ENCODE data around the gene BCAP29. TPM values are rescaled to one million over a fixed set of nuclear protein-coding genes. Genes with fewer than 3 reads are reported as not detected.

The BCAP29 gene
- total RNA-seq, 1 donor from 2014 or later: 25.0 TPM

DNA sequence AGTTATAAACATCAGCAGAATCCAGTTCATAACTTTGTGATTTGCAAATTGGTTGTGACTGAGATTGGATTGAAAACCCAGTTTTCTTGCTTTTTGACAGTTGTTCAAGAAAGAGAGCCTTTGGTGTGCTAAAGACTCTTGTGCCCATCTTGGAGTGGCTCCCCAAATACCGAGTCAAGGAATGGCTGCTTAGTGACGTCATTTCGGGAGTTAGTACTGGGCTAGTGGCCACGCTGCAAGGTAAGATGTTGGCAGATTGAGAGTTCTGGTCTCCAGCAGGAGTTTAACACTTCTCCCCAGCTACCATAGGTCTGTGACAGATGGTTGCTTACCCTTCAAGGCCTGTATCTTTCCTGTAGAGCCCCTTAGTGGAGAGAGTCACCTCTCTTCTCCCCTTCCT lies 83.2 kb downstream of the BCAP29 start:
- peaks cover 27% of the 10 kb centered on the region for H3K27me3 ChIP-seq (ENCODE audit: control insufficient read depth, insufficient read depth, low read length)
- no peak for DNase-seq (ENCODE audit: low read depth)
- no peaks in the 10 kb centered on the region for H3K36me3 ChIP-seq (ENCODE audit: control insufficient read depth, insufficient read depth, low read length)
- H3K4me3 ChIP-seq (ENCODE audit: low read depth, low read length): no peak overlapping the region
- TF ChIP-seq, protein P1, sequence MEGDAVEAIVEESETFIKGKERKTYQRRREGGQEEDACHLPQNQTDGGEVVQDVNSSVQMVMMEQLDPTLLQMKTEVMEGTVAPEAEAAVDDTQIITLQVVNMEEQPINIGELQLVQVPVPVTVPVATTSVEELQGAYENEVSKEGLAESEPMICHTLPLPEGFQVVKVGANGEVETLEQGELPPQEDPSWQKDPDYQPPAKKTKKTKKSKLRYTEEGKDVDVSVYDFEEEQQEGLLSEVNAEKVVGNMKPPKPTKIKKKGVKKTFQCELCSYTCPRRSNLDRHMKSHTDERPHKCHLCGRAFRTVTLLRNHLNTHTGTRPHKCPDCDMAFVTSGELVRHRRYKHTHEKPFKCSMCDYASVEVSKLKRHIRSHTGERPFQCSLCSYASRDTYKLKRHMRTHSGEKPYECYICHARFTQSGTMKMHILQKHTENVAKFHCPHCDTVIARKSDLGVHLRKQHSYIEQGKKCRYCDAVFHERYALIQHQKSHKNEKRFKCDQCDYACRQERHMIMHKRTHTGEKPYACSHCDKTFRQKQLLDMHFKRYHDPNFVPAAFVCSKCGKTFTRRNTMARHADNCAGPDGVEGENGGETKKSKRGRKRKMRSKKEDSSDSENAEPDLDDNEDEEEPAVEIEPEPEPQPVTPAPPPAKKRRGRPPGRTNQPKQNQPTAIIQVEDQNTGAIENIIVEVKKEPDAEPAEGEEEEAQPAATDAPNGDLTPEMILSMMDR (IDR thresholded peaks at IDR 0.05; ENCODE audit: insufficient read depth, low read length, severe bottlenecking): no peak
- no peak for FAIRE-seq

DNA sequence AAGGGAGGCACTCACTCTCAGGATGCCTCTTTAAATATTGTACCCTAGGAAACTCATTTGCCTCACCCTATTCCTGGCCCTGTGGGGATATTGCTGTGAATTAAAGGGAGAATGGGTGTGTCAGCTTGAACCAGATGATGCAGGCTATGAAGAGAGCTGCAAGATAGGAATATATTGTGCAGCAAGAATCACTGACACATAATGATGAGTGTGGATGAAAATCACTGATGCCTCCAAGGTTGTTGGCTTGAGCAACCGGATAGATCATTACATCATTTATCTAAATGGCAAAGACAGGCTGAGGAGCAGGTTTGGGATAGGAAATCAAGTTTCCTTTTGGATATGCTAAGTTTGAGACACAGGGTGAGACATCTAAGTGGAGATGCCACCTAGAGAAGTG lies 86.7 kb downstream of the BCAP29 start:
- TF ChIP-seq, protein P1 (IDR thresholded peaks at IDR 0.05; ENCODE audit: insufficient read depth, low read length, severe bottlenecking): no peak
- no peak for FAIRE-seq
- H3K36me3 ChIP-seq (ENCODE audit: control insufficient read depth, insufficient read depth, low read length): no peaks in the 10 kb centered on the region
- DNase-seq (ENCODE audit: low read depth): peak; percentile 18
- H3K4me3 ChIP-seq (ENCODE audit: low read depth, low read length): no peak overlapping the region
- H3K27me3 ChIP-seq (ENCODE audit: control insufficient read depth, insufficient read depth, low read length): peaks cover 8% of the 10 kb centered on the region

DNA sequence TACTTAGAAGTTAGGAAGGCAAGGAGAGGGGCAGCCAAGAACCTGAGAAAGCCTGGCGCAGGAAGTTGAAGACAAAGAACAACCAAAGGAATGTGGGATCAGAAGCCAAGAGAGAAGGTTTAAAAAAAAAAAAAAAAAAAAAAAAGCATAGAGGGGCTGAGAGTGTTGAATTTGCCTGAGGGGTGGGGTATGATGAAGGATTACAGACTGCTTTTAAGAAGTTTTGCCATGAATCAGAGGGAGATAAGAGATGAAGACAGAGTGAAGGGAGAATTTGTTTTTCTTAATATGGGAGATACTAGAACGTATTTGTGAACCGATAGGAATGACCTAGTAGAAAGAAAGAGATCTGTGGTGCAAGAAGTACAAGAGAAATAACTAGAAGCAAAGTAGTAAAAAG lies 87.3 kb downstream of the BCAP29 start:
- Histone ChIP-seq H3K4me3 (ENCODE audit: low read depth, low read length) (no peak overlapping the region), H3K27me3 (ENCODE audit: control insufficient read depth, insufficient read depth, low read length) (peaks cover 6% of the 10 kb centered on the region), H3K36me3 (ENCODE audit: control insufficient read depth, insufficient read depth, low read length) (no peaks in the 10 kb centered on the region)
- TF ChIP-seq, protein P1 (IDR thresholded peaks at IDR 0.05; ENCODE audit: insufficient read depth, low read length, severe bottlenecking): no peak
- DNase-seq (ENCODE audit: low read depth) (no peak), FAIRE-seq (no peak)

DNA sequence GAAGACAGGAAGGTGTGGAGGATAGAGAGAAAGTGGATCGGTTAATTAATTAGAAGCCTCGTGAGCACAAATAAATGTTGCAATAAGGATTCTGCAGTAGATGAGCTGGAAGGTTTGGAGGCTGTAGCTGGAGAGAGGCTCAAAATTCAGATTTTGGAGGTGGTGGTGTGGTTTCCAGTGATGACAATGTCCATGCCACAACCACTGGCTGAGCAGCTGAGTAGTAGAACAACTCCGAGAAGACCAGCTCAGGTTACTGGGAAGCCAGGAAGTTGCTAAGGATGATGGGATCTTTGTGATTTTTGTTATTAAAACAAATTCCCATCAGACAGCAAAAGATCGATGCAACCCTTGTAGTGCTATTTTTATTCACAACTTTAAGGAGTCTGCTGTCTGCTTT lies 88.2 kb downstream of the BCAP29 start:
- no peak for DNase-seq (ENCODE audit: low read depth)
- no peak for FAIRE-seq
- TF ChIP-seq, protein P1 (IDR thresholded peaks at IDR 0.05; ENCODE audit: insufficient read depth, low read length, severe bottlenecking): no peak
- Histone ChIP-seq H3K4me3 (ENCODE audit: low read depth, low read length) (no peak overlapping the region), H3K27me3 (ENCODE audit: control insufficient read depth, insufficient read depth, low read length) (peaks cover 4% of the 10 kb centered on the region), H3K36me3 (ENCODE audit: control insufficient read depth, insufficient read depth, low read length) (no peaks in the 10 kb centered on the region)

Other genes starting within 250 kb of the BCAP29 start
- under 0.01 TPM in 1 of 2 replicates, not detected in the other for gene GPR22, start 110.2 kb upstream of the BCAP29 start, total RNA-seq
- 36.3 and 53.3 TPM in 2 replicates for gene COG5, start 16.3 kb upstream of the BCAP29 start, total RNA-seq
- 9.2 and 9.7 TPM in 2 replicates for gene DUS4L, start 16.3 kb upstream of the BCAP29 start, total RNA-seq
- gene SLC26A4, start 80.6 kb downstream of the BCAP29 start, total RNA-seq: 0.53 and 1.3 TPM in 2 replicates
- gene CBLL1, start 163.9 kb downstream of the BCAP29 start, total RNA-seq: 9.0 and 12.3 TPM in 2 replicates
- gene SLC26A3, start 223.0 kb downstream of the BCAP29 start, total RNA-seq: not detected in 2 replicates